Loucy (cell line): ENCODE data around the gene SERGEF.

Experiments used
- H2AFZ ChIP-seq: fragments of 200-600 bp; sonication (generic); 2 replicates; pipeline ENCODE4 v1.6.0; 2016; ENCODE audit warnings: antibody characterized with exemption, mild to moderate bottlenecking, low read length, moderate library complexity
- H3F3A ChIP-seq: fragments of 200-600 bp; 2 replicates; pipeline ENCODE4 v1.6.0; 2016; ENCODE audit warnings: antibody characterized with exemption, low read depth, mild to moderate bottlenecking
- H3K27me3 ChIP-seq: fragments of 200-600 bp; sonication (generic); 2 replicates; pipeline ENCODE4 v1.6.1; 2014; ENCODE audit warnings: low read length, mild to moderate bottlenecking; ENCODE audit not compliant: insufficient read depth, poor library complexity, severe bottlenecking
- H3K36me3 ChIP-seq: fragments of 200-600 bp; sonication (generic); 2 replicates; pipeline ENCODE4 v1.6.1; 2016; ENCODE audit warnings: low read length; ENCODE audit not compliant: insufficient read depth
- H3K4me1 ChIP-seq: fragments of 200-600 bp; sonication (generic); 2 replicates; pipeline ENCODE4 v1.5.1; 2014; ENCODE audit warnings: low read length, mild to moderate bottlenecking; ENCODE audit not compliant: insufficient read depth, poor library complexity, severe bottlenecking
- H3K4me2 ChIP-seq: fragments of 200-600 bp; sonication (generic); 2 replicates; pipeline ENCODE4 v1.6.0; 2014; ENCODE audit warnings: antibody characterized with exemption, low read length, low read depth, mild to moderate bottlenecking; ENCODE audit not compliant: poor library complexity, severe bottlenecking
- H3K4me3 ChIP-seq: fragments of 200-600 bp; sonication (generic); 2 replicates; pipeline ENCODE4 v1.5.1; 2014; ENCODE audit warnings: low read length, mild to moderate bottlenecking, mixed read lengths; ENCODE audit not compliant: poor library complexity, severe bottlenecking
- H3K79me2 ChIP-seq: fragments of 200-600 bp; sonication (generic); 2 replicates; pipeline ENCODE4 v1.6.1; 2014; ENCODE audit warnings: low read length; ENCODE audit not compliant: insufficient read depth
- H3K9ac ChIP-seq: fragments of 200-600 bp; sonication (generic); 2 replicates; pipeline ENCODE4 v1.6.0; 2014; ENCODE audit warnings: mild to moderate bottlenecking, low read depth, low read length, moderate library complexity; ENCODE audit not compliant: poor library complexity, severe bottlenecking
- H3K9me2 ChIP-seq: fragments of 200-600 bp; sonication (generic); replicated peaks from 2 replicates; pipeline ENCODE4 v1.6.1; 2016; ENCODE audit warnings: low read depth, low read length, mixed read lengths
- H3K9me3 ChIP-seq: fragments of 200-600 bp; sonication (generic); 2 replicates; pipeline ENCODE4 v1.6.1; 2014; ENCODE audit warnings: mild to moderate bottlenecking, antibody characterized with exemption, low read length, low read depth; ENCODE audit not compliant: insufficient read depth
- H4K20me1 ChIP-seq: fragments of 200-600 bp; sonication (generic); 2 replicates; pipeline ENCODE4 v1.6.0; 2014; ENCODE audit warnings: antibody characterized with exemption, low read length, mild to moderate bottlenecking; ENCODE audit not compliant: insufficient read depth, poor library complexity, severe bottlenecking
- EZH2phosphoT487 ChIP-seq: fragments of 200-600 bp; IDR thresholded peaks from 2 replicates; pipeline ENCODE4 v1.6.1; 2018; ENCODE audit warnings: antibody characterized with exemption, mild to moderate bottlenecking, moderate library complexity, borderline replicate concordance
- TF ChIP-seq, protein P1 (sequence below): fragments of 200-600 bp; sonication (generic); conservative IDR thresholded peaks from 2 replicates; pipeline ENCODE4 v1.5.1; 2014; ENCODE audit warnings: mild to moderate bottlenecking, antibody characterized with exemption, low read length

The SERGEF gene

DNA sequence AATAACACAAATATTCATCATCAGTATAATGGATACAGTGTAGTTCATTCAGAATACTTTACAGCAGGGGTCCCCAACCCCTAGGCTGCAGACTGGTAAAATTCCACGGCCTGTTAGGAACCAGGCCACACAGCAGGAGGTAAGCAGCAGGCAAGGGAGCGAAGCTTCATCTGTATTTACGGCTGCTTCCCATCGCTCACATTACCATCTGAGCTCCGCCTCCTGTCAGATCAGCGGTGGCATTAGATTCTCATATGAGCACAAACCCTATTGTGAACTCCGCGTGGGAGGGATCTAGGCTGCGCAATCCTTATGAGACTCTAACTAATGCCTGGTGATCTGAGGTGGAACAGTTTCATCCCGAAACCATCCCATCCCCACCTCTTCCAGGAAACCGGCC, 125.1 kb downstream of the SERGEF start:
- H3K79me2 ChIP-seq = no peaks in the 10 kb centered on the region
- H3K9me3 ChIP-seq = no peaks in the 10 kb centered on the region
- H3K4me2 ChIP-seq = no peak overlapping the region
- H3K4me3 ChIP-seq = no peak overlapping the region
- H3K9me2 ChIP-seq = no peaks in the 10 kb centered on the region
- H3K9ac ChIP-seq = no peak overlapping the region
- H3F3A ChIP-seq = no peaks in the 10 kb centered on the region
- no peaks in the 10 kb centered on the region for H4K20me1 ChIP-seq
- no peaks in the 10 kb centered on the region for H3K27me3 ChIP-seq
- H3K4me1 ChIP-seq = no peaks in the 10 kb centered on the region
- H2AFZ ChIP-seq = no peak overlapping the region
- peaks cover 3% of the 10 kb centered on the region; the same call in 1 of the 2 replicates for H3K36me3 ChIP-seq
- TF ChIP-seq, protein P1, sequence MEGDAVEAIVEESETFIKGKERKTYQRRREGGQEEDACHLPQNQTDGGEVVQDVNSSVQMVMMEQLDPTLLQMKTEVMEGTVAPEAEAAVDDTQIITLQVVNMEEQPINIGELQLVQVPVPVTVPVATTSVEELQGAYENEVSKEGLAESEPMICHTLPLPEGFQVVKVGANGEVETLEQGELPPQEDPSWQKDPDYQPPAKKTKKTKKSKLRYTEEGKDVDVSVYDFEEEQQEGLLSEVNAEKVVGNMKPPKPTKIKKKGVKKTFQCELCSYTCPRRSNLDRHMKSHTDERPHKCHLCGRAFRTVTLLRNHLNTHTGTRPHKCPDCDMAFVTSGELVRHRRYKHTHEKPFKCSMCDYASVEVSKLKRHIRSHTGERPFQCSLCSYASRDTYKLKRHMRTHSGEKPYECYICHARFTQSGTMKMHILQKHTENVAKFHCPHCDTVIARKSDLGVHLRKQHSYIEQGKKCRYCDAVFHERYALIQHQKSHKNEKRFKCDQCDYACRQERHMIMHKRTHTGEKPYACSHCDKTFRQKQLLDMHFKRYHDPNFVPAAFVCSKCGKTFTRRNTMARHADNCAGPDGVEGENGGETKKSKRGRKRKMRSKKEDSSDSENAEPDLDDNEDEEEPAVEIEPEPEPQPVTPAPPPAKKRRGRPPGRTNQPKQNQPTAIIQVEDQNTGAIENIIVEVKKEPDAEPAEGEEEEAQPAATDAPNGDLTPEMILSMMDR = no peak
- no peak for TF ChIP-seq EZH2phosphoT487

DNA sequence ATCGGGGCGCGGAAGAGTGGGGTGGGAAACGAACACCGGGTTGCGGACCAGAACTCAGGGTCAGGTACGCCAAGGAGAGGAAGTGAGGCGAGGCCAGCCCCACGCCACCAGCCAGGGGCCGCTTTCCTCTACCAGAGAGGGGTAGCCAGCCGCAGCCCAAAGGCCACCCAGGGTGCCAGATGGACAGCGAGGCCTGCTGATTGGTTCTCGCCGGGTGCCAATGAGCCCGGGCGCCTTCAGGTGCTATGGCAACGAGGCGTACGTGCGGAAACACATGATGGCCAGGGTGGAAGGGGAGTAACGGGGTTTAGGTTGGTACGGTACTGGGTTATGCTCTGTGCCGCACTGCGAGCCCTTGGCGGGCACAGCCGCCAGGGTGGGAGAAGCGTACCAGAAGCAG, 128.9 kb downstream of the SERGEF start:
- H3K79me2 ChIP-seq = no peaks in the 10 kb centered on the region
- H4K20me1 ChIP-seq = no peaks in the 10 kb centered on the region
- H2AFZ ChIP-seq = no peak overlapping the region
- no peaks in the 10 kb centered on the region for H3K9me2 ChIP-seq
- H3K9me3 ChIP-seq = no peaks in the 10 kb centered on the region
- no peaks in the 10 kb centered on the region for H3F3A ChIP-seq
- no peaks in the 10 kb centered on the region for H3K36me3 ChIP-seq
- TF ChIP-seq, protein P1 = no peak
- no peak for TF ChIP-seq EZH2phosphoT487
- no peaks in the 10 kb centered on the region for H3K4me1 ChIP-seq
- H3K4me2 ChIP-seq = no peak overlapping the region
- no peak overlapping the region for H3K9ac ChIP-seq
- no peaks in the 10 kb centered on the region for H3K27me3 ChIP-seq
- H3K4me3 ChIP-seq = no peak overlapping the region

DNA sequence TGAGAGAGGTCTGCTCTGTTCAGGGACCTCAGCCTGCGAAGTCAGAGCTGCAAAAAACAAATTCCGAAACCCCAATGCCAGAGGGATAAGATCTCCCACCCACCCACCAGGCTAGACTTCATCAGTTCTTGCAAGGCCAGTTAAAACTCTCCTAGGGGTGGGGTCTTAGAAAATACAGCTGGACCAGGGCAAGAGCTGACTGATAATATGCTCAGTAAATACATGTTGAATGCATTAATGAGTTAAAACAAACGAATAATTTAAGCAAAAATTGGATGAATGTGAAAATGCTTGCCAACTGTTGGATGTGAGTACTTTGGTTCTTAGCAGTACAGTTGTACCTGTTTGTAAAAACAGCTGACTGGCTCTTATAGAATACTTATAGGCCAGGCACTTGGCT, 129.8 kb downstream of the SERGEF start:
- Histone ChIP-seq H3K4me2 (no peak overlapping the region), H3K4me3 (no peak overlapping the region), H3F3A (no peaks in the 10 kb centered on the region), H3K36me3 (no peaks in the 10 kb centered on the region), H3K79me2 (no peaks in the 10 kb centered on the region), H3K9me3 (no peaks in the 10 kb centered on the region), H3K9ac (no peak overlapping the region), H4K20me1 (no peaks in the 10 kb centered on the region), H2AFZ (no peak overlapping the region), H3K4me1 (no peaks in the 10 kb centered on the region), H3K27me3 (no peaks in the 10 kb centered on the region), H3K9me2 (no peaks in the 10 kb centered on the region)
- TF ChIP-seq EZH2phosphoT487 = no peak
- TF ChIP-seq, protein P1 = no peak
